SK-N-SH (cell line): ENCODE data around the gene GRM2. TPM values are rescaled to one million over a fixed set of nuclear protein-coding genes. Genes with fewer than 3 reads are reported as not detected.

Experiments
- CTCF ChIA-PET: fragments of 300-600, 350-600 bp; formaldehyde crosslinking; extraction: SDS; loops from one replicate; lab custom pipeline; 2021; lab: Yijun Ruan, JAX
- POLR2A ChIA-PET: fragments of 350-600 bp; sonication (Branson Sonifier 250); formaldehyde crosslinking; extraction: SDS; loops from one replicate; lab custom pipeline; 2020; ENCODE audit warnings: antibody characterized with exemption, inconsistent platforms; lab: Yijun Ruan, JAX
- DNase-seq: peaks from one replicate; pipeline ENCODE4 v3.0.0; 2012
- H2AFZ ChIP-seq: fragments of 200-600 bp; sonication (generic); 2 replicates; pipeline ENCODE4 v1.8.1; 2016; ENCODE audit warnings: antibody characterized with exemption, mild to moderate bottlenecking, low read depth
- H3F3A ChIP-seq: fragments of 200-600 bp; sonication (generic); replicated peaks from 2 replicates; pipeline ENCODE3; 2016; ENCODE audit warnings: antibody characterized with exemption, mild to moderate bottlenecking; ENCODE audit not compliant: insufficient read depth
- H3K27ac ChIP-seq, 2 experiments: fragments of 200-500 bp in 1 of 2; fragments of 200-600 bp in 1 of 2; sonication (Bioruptor generic) in 1 of 2; sonication (generic), shearing (Covaris generic) in 1 of 2; 2 replicates each; pipeline versions ENCODE4 v1.5.1 to v1.6.1; 2014 to 2016; ENCODE audit warnings: low read depth in 2 of 2, inconsistent platforms in 1 of 2, low read length in 1 of 2, mild to moderate bottlenecking in 1 of 2, mixed read lengths in 1 of 2
- H3K27me3 ChIP-seq: fragments of 200-600 bp; sonication (generic), shearing (Covaris generic); 2 replicates; pipeline ENCODE4 v1.6.1; 2016; ENCODE audit warnings: mixed run types; ENCODE audit not compliant: insufficient read depth
- H3K36me3 ChIP-seq, 2 experiments: fragments of 200-500 bp in 1 of 2; fragments of 200-600 bp in 1 of 2; sonication (Bioruptor generic) in 1 of 2; sonication (generic) in 1 of 2; replicated peaks in 1 of 2; 2 replicates each; pipeline versions ENCODE3 to v1.5.1; 2014 to 2016; ENCODE audit warnings: low read length in 1 of 2, mild to moderate bottlenecking in 1 of 2; ENCODE audit not compliant: insufficient read depth in 2 of 2, control insufficient read depth in 1 of 2
- H3K4me1 ChIP-seq, 2 experiments: fragments of 200-500 bp in 1 of 2; fragments of 200-600 bp in 1 of 2; sonication (Bioruptor generic) in 1 of 2; sonication (generic), shearing (Covaris generic) in 1 of 2; 2 replicates each; pipeline versions ENCODE4 v1.5.1 to v1.6.1; 2014 to 2016; ENCODE audit warnings: low read depth in 1 of 2, low read length in 1 of 2, mixed run types in 1 of 2; ENCODE audit not compliant: insufficient read depth in 2 of 2, control insufficient read depth in 1 of 2
- H3K4me2 ChIP-seq: fragments of 200-600 bp; sonication (generic), shearing (Covaris generic); 2 replicates; pipeline ENCODE4 v1.6.1; 2017; ENCODE audit warnings: mixed run types
- H3K4me3 ChIP-seq, 2 experiments: fragments of 200-500 bp in 1 of 2; fragments of 200-600 bp in 1 of 2; sonication (Bioruptor generic) in 1 of 2; sonication (generic), shearing (Covaris generic) in 1 of 2; 2 replicates each; pipeline versions ENCODE4 v1.5.1 to v1.8.1; 2014 to 2016; ENCODE audit warnings: low read depth in 2 of 2, inconsistent platforms in 1 of 2, low read length in 1 of 2, mild to moderate bottlenecking in 1 of 2, mixed read lengths in 1 of 2, moderate library complexity in 1 of 2
- H3K79me2 ChIP-seq: fragments of 200-600 bp; sonication (generic); 2 replicates; pipeline ENCODE4 v1.8.1; 2017; ENCODE audit warnings: mild to moderate bottlenecking; ENCODE audit not compliant: insufficient read depth
- H3K9ac ChIP-seq: fragments of 200-600 bp; sonication (generic); 2 replicates; pipeline ENCODE4 v1.6.1; 2017; ENCODE audit warnings: mixed run types
- H3K9me2 ChIP-seq: fragments of 200-600 bp; sonication (generic); 2 replicates; pipeline ENCODE4 v1.6.1; 2017; ENCODE audit warnings: mixed run types
- H3K9me3 ChIP-seq: fragments of 200-600 bp; sonication (generic); 2 replicates; pipeline ENCODE4 v1.6.1; 2017; ENCODE audit warnings: mixed run types, mild to moderate bottlenecking, moderate library complexity
- H4K20me1 ChIP-seq: fragments of 200-600 bp; sonication (generic); 2 replicates; pipeline ENCODE4 v1.6.1; 2017; ENCODE audit warnings: mild to moderate bottlenecking, mixed run types; ENCODE audit not compliant: insufficient read depth
- CHD2 ChIP-seq: fragments of 150-350 bp; IDR thresholded peaks from 2 replicates; pipeline ENCODE4 v1.6.1; 2018; ENCODE audit warnings: low read length; ENCODE audit not compliant: partially characterized antibody
- ELF1 ChIP-seq: IDR thresholded peaks from 2 replicates; pipeline ENCODE4 v1.4.0; 2012
- FOSL2 ChIP-seq: IDR thresholded peaks from 2 replicates; pipeline ENCODE4 v1.4.0; 2012; ENCODE audit warnings: low read depth, mild to moderate bottlenecking, moderate library complexity, borderline replicate concordance
- FOXJ3 ChIP-seq: sonication (generic); formaldehyde crosslinking; IDR thresholded peaks from 2 replicates; pipeline ENCODE4 v1.5.1; 2020; ENCODE audit warnings: mild to moderate bottlenecking, missing genetic modification reagents
- GATA2 ChIP-seq: sonication (generic); formaldehyde crosslinking; IDR thresholded peaks from 2 replicates; pipeline ENCODE4 v1.5.0; 2020; ENCODE audit warnings: mild to moderate bottlenecking, missing genetic modification reagents
- JUND ChIP-seq: IDR thresholded peaks from 2 replicates; pipeline ENCODE4 v1.4.0; 2012
- MAX ChIP-seq: IDR thresholded peaks from 2 replicates; pipeline ENCODE4 v1.4.0; 2012; ENCODE audit warnings: low read depth
- MEF2A ChIP-seq: IDR thresholded peaks from 2 replicates; pipeline ENCODE4 v1.4.0; 2012; ENCODE audit warnings: low read depth, borderline replicate concordance
- MXI1 ChIP-seq: IDR thresholded peaks from 2 replicates; pipeline ENCODE4 v1.6.1; 2012; ENCODE audit warnings: mild to moderate bottlenecking, low read depth, low read length, improper control_type of control experiment
- POLR2AphosphoS5 ChIP-seq: IDR thresholded peaks from 2 replicates; pipeline ENCODE4 v1.6.1; 2012; ENCODE audit warnings: low read depth, low read length
- RAD21 ChIP-seq: IDR thresholded peaks from 2 replicates; pipeline ENCODE4 v1.6.1; 2012; ENCODE audit warnings: mild to moderate bottlenecking, low read length
- REST ChIP-seq: IDR thresholded peaks from 2 replicates; pipeline ENCODE4 v1.6.1; 2012; ENCODE audit warnings: mild to moderate bottlenecking, low read depth, low read length, moderate library complexity
- RFX5 ChIP-seq: IDR thresholded peaks from 2 replicates; pipeline ENCODE4 v1.6.1; 2012; ENCODE audit warnings: mild to moderate bottlenecking, improper control_type of control experiment, low read length
- SMC3 ChIP-seq: IDR thresholded peaks from 2 replicates; pipeline ENCODE4 v1.6.1; 2012; ENCODE audit warnings: low read depth, low read length, improper control_type of control experiment
- TAF1 ChIP-seq: IDR thresholded peaks from 2 replicates; pipeline ENCODE4 v1.6.1; 2012; ENCODE audit warnings: low read depth, mild to moderate bottlenecking, low read length, moderate library complexity, borderline replicate concordance
- TCF12 ChIP-seq: IDR thresholded peaks from 2 replicates; pipeline ENCODE4 v1.4.0; 2012
- USF1 ChIP-seq: IDR thresholded peaks from 2 replicates; pipeline ENCODE4 v1.4.0; 2012; ENCODE audit warnings: low read depth, borderline replicate concordance
- ZBTB33 ChIP-seq: IDR thresholded peaks from 2 replicates; pipeline ENCODE4 v1.4.0; 2012; ENCODE audit warnings: low read depth, borderline replicate concordance
- WGBS: methylation state at CpG from one replicate; pipeline ENCODE4 v1.1.6; 2017; ENCODE audit warnings: low lambda C conversion rate; 5-methylcytosine and 5-hydroxymethylcytosine counted together
- polyA plus RNA-seq, 3 experiments: library from polyadenylated mRNA; depleted of rRNA; stranded (reverse); fragments of >200 nt; gene quantifications; 2 replicates each; pipeline ENCODE4 v1.2.3, GENCODE V29; 2012

Gene GRM2
- polyA plus RNA-seq, 1 of the 3 experiments (the other 2 are of a cell fraction): 0.15 TPM

- POLR2A ChIA-PET: no interaction called here
- peaks cover 24% of the 10 kb centered on the region for H4K20me1 ChIP-seq
Observed at GRCh38 chr3:51678641-51679040, 28.2 kb upstream of the GRM2 start.

GRCh38 chr3:51679318-51679717 is 27.6 kb upstream of the GRM2 start:
- peaks cover 5% of the 10 kb centered on the region; the same call in 1 of the 2 replicates for H3K79me2 ChIP-seq
- no peak for DNase-seq
- no peaks in the 10 kb centered on the region for H3F3A ChIP-seq
- H3K4me2 ChIP-seq: no peak overlapping the region
- peaks cover 20% of the 10 kb centered on the region for H4K20me1 ChIP-seq
- WGBS: 100% methylated on average over 2 of the region's 4 CpGs
- H3K36me3 ChIP-seq: peaks cover 6 to 43% of the 10 kb centered on the region in 2 experiments
- TF ChIP-seq MXI1 (no peak), CHD2 (no peak), USF1 (no peak), ZBTB33 (no peak), MEF2A (no peak), ELF1 (no peak), GATA2 (CRISPR knock-in tag) (no peak), RAD21 (no peak), TCF12 (no peak), REST (no peak), TAF1 (no peak), MAX (no peak), FOSL2 (no peak), POLR2AphosphoS5 (no peak), RFX5 (no peak)
- H3K27me3 ChIP-seq: no peaks in the 10 kb centered on the region
- POLR2A ChIA-PET: no interaction called here
- H3K4me1 ChIP-seq: peaks cover 4 to 11% of the 10 kb centered on the region in 2 experiments; a peak in 2 of 4 replicates
- H3K27ac ChIP-seq: no peak overlapping the region
- CTCF ChIA-PET: interaction anchor here (2.1 to 6.8 kb wide), 3 partner anchors 8 to 178 kb away, joined by 7 to 125 read pairs (median 115); partner anchors contain the start of genes DCAF1 and TEX264
- H2AFZ ChIP-seq: no peak overlapping the region
- no peak overlapping the region for H3K9ac ChIP-seq
- H3K9me3 ChIP-seq: no peaks in the 10 kb centered on the region
- no peaks in the 10 kb centered on the region for H3K9me2 ChIP-seq
- H3K4me3 ChIP-seq: no peak overlapping the region

More at GRCh38 chr3:51678641-51679040, 28.2 kb upstream of the GRM2 start:
- TF ChIP-seq SMC3 (no peak), JUND (no peak), TAF1 (no peak), MAX (no peak), FOXJ3 (no peak)
- H3K36me3 ChIP-seq: peaks cover 6 to 37% of the 10 kb centered on the region in 2 experiments
- H3K4me2 ChIP-seq: no peak overlapping the region
- no peak overlapping the region for H2AFZ ChIP-seq
- H3K4me3 ChIP-seq: no peak overlapping the region
- H3K79me2 ChIP-seq: peaks cover 12% of the 10 kb centered on the region; the same call in 1 of the 2 replicates
- H3K9ac ChIP-seq: no peak overlapping the region
- no peaks in the 10 kb centered on the region for H3K9me3 ChIP-seq
- H3K9me2 ChIP-seq: no peaks in the 10 kb centered on the region
- WGBS: 100% methylated on average over 1 of the region's 2 CpGs
- CTCF ChIA-PET: interaction anchor here (0.9 to 6.8 kb wide), 4 partner anchors 7 to 177 kb away, joined by 4 to 125 read pairs (median 61); partner anchors contain the start of genes DCAF1 and TEX264
- H3K27ac ChIP-seq: no peak overlapping the region
- H3F3A ChIP-seq: no peaks in the 10 kb centered on the region
- DNase-seq: no peak
- H3K4me1 ChIP-seq: peaks cover 4 to 11% of the 10 kb centered on the region in 2 experiments; a peak in 2 of 4 replicates
- no peaks in the 10 kb centered on the region for H3K27me3 ChIP-seq
